ENCODE measurements around the gene GPR158.

The GPR158 gene

DNA sequence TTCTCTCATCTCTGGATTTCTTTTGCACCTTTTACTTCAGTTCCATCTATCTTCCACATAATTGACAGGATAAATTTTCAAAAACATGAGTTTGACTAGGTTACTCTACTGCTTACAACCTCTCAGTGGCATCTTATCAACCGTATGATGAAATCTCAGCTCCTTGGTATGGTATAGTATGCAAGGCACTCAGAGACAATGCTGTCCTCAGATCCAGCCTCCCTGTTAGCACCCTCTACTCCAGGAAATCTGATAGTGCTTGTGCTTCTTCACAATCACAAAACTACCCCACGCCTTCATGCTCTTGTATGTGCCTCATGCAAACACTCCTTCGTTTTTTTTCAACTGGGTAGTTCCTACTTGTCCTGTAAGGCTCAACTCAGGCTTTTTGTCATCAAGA lies 330.7 kb downstream of the GPR158 start:
- DNase-seq, result no peak

DNA sequence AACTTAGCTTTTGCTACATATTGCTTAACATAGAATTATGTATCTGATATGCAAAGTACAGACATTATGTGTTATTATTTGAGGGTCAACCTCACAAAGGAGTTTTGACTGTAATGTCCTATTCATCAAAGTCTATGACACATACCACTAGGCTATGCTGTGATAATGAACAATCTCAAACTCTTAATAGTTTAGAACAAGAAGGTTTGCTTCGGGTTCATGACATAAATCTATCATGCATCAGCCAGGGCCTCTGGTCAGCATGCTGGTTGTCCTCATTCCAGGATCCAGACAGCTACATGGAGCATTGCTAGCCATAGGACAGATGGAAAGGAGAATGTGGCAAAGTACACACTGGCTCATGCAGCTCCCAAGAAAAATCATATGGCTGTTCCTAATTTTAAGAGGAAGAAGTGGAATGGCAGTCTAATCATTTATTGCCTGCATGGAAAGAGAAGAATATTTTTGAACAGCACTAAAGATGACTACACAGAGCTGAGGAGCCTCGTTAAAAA lies 332.1 kb downstream of the GPR158 start:
- no peak for DNase-seq

- no peak for DNase-seq
Observed at GRCh38 chr10:25508112-25508815, 333.5 kb downstream of the GPR158 start.

GRCh38 chr10:25509151-25509550 lies 334.4 kb downstream of the GPR158 start:
- DNase-seq, result no peak

DNA sequence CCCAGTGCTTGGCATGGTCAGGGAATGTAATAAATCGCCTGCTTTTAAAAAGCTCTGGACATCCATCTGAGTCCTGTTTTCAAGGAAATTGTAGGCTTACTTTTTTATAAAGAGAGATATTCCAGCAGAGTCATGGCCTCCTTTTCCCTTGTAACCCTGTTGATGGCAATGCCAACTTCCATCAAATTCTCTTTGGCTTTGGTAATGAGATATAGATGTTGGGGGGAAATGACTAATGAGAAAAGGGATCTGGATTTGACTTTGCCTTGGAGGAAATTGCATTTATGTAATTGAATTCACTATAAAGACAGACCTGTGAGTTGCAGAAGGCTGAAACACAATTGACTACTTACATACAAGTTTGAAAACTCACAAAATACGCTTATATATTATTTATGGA lies 347.5 kb downstream of the GPR158 start:
- no peak for DNase-seq

DNA sequence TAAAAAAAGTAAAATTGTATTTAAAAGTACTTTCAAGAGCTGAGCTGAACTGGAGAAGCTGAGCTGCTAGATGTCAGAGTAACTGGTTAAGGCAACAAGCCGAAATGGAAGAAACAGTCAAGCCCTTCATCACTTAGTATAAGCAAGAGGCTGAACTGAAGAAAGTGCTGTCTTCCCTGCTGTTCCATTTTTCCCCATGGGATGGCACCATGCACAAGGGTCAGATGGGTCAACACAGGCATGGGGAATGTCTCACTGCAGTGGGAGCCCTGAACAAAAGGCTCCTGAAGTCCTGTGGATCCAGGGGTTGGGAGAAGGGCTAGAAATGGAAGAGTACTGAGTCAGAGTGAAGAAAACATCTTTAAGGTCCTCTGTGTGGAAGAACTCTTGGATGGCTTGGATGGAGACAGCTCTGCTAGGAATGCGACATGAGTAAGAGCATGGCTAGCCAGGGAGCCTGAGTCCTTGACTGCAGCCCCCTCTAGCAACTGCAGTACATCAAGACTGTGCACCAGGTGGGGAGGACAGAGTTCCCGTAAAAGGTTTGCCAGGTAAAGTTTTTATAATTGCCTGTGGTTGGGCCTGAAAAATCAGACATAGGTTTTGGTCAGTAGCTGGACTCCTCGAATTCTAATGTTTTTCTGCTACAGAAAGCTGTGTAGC lies 348.3 kb downstream of the GPR158 start:
- DNase-seq, result peak; percentile 39

DNA sequence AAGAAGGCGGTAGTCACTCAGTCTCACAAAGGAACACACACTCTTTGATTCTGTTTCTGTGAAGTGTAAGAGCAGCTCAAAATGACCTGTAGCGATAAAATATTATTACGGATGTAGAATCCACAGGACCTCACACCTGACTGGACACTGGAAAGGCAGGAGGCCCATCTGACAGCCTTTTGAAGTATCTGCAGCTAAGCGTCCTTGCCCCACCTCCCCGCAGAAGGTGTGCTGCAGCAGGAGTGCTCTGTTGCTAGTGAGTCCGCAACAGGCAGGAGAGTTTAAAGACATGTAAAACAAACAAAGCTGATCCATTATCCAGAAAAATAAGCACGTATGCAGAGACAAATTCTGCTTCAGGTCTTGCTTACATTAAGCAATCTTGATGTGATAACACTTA lies 355.5 kb downstream of the GPR158 start:
- no peak for DNase-seq

DNA sequence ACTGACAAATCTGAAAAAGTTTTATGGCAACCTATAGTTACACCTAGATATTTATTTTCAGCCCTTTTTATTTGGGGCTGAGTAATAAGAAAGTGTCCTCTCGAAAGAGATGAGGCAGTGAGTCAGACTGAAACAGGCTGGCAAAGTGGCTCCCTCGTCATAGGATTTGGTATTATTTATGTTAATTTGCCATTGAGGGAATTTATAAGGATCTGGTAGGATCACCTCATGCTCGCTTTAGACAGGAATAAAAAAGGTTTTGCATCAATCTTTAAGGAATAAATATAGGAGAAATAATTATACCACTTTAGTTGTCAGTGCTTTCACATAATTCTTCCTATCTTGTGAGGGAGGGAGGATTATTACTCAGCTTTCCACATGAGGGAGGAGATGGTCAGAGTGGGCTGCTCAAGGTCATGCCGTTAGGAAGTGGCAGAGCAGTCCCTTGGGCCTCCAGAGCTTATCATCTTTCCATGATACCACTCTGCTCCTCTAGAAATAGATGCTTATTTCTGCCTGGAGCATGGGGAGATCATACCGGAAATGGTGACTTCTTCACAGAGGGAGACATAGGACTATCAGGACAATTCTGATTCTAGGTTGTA lies 356.8 kb downstream of the GPR158 start:
- DNase-seq, result no peak

DNA sequence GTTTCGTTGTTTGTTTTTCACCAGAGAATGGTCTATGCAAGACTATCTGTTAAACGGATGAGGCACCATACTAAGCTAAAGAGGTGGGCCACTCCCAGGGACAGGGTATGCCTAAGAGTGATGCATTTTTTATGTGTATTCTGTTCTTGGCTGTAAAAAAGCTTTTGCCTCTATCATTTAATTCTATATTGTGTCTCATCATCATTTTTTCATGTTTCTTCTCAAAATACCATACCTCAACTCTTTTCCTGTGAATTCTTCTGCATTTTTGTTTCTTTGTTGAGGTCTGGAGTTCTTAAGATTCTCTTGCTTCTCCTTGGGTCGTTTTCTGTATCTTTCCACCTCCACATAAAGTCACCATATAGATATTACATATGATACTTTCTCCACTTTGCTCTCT lies 357.4 kb downstream of the GPR158 start:
- no peak for DNase-seq

- no peak for DNase-seq
Observed at GRCh38 chr10:25536027-25536426, 361.2 kb downstream of the GPR158 start.

DNA sequence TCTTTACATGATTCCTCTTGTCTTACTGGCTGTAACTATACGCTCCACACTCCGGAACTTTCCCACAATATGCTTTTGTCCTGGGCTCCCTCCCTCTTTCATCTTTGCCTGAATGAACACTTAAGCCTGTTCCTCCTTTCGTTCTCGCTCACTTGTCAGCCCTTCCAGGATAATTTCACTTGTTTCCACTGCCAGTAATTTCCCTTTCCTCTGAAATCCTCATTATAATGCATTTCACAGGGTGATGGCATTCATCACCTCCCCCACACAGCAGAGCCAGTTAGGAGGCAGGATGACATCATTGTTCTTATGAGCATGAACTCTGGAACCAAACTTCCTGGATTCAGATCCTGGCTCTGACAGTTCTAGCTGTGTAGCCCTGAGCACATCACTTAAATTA lies 372.6 kb downstream of the GPR158 start:
- no peak for DNase-seq

- DNase-seq, result no peak
Observed at GRCh38 chr10:25552283-25552919, 377.6 kb downstream of the GPR158 start.

DNA sequence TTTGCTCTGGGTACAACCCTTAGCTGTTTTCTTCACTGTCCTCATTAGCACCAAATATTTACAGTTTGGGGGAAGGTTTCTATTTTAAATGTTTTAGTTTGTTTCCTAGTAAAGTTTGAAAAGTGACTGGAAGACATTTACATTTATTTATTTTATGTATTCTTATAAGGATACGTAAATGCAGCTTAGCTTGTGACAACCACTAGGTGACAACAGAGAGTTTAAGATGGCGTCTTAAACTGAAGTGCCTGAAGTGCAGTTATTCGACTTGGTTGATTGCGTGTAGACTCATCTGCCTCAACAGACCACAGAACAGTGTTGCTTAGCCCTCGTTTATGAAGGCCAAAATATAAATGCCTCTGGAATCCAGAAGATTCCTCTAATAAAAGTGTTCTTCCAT lies 381.1 kb downstream of the GPR158 start:
- DNase-seq, result no peak

GRCh38 chr10:25556457-25556856 lies 381.7 kb downstream of the GPR158 start:
- DNase-seq, result no peak

DNA sequence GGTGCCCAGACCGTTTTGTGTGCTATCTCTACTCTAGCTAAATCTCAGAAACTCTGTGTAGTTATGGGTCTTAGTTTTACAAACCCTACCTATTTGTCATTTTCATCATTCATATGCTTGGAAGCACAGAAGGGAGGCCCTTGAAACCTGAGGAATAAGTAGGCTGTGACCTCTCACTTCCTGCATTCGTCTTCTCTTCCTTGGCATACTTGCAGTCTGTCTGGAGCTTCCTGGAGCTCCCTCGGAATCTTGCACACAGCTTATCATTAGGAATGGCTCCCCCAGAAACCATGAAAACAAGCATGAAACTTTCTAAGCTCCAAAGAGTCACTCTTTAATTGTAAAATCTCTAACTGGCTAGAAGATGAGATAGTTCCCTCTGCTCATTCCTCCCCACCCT lies 382.3 kb downstream of the GPR158 start:
- no peak for DNase-seq

DNA sequence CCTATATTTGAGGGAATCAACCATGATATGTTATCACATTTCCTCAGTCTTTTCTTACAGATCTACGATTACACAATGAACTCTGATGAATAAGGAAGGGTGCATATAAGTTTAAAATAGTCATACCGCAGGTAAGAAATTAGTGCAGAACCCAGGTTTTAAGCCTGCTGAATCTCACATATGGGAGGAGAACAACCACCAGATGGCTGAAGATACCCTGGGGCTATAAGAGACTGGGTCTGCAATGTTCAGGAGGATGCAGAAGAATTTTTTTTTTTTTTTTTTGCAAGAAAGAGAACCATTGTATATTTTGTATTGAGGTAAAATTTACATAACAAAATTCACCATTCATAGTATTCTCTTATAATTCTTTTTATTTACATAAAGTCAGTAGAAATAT lies 387.0 kb downstream of the GPR158 start:
- no peak for DNase-seq

GRCh38 chr10:25562547-25562946 lies 387.7 kb downstream of the GPR158 start:
- DNase-seq, result no peak

- DNase-seq, result no peak
Observed at GRCh38 chr10:25564351-25564750, 389.6 kb downstream of the GPR158 start.

DNA sequence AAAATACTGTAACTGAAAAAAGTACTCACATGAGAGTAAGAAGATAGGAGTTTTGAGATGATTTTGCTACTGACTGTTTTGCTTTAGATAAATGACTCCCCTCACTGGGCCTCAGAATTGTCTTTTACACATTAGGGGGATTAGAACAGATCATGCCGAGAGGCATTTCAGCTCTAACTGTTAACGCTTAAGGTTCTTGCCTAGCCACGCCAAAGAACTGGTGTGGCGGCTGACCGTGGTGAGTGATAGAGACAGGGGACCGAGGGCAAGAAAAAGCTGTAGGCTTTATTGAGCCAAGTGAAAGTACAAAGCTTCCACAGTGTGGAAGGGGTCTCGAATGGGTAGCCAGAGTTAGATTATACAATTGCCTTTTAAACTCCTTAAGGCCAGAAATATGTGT lies 390.8 kb downstream of the GPR158 start:
- DNase-seq, result no peak

DNA sequence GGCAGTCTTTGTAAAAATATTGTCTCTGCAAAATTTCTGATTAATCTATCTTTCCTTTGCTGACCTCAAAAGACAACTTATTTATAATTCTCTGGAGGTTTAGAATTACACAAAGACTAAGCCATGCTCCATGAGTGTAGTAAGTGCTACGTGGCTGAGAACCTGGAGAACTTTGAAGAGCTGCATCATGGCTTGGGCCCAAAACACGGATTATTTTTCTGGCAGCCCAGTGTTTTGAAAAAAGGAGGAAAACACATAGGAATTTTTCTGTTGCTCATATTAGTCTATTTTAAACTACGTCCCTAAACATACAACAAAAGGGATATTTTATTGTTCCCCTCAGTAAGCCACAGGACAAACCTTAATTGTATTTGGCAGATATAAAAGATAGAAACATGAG lies 398.5 kb downstream of the GPR158 start:
- DNase-seq, result no peak

GRCh38 chr10:25575343-25575742 lies 400.5 kb downstream of the GPR158 start:
- DNase-seq, result peak; percentile 27

DNA sequence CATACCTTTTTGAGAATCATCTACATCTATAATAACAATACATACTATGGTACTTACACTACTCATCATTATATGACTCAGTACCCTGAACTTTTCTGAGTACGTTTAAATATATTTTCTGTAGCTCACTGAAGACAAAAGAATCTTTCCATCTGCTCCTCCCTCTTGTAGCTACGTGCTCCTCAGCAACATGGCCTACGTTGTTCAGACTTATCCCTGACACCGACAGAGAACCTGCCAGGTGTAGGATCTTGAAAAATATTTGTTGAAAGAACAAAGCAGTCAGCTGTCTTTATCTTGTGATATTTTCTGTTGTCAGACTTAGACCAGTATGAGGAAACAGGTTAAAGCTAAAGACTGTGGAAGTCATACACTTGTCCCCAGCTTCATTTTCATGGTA lies 403.3 kb downstream of the GPR158 start:
- DNase-seq, result no peak

- no peak for DNase-seq
Observed at GRCh38 chr10:25582961-25583360, 408.2 kb downstream of the GPR158 start.

DNA sequence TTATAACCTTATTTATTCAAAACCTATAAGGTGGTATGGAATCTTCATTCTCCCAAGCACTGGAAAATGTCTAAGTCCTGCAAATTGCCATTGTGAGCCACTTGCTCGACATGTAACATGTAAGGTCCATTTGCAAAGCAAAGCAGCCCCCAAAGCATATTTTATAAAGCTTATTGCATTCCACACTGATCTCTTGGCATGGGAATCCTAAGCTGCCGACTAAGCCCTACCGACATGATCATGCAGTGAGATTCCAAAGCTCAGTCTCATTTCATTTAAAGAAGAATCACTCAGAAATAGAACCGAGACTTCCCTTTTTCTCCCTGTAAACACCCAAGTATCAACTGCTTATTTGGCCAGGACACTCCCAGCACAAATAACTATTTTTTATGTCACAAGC lies 425.9 kb downstream of the GPR158 start:
- no peak for DNase-seq
